ENCODE results near the gene HECTD2. TPM values are rescaled to one million over a fixed set of nuclear protein-coding genes. Genes with fewer than 3 reads are reported as not detected.
"Not testable (repeated sequence)": the region's sequence is repeated elsewhere in the genome, so short reads cannot be mapped to it uniquely, and the experiment has no call there.

HECTD2 gene
- total RNA-seq, 1 donor from 2014 or later: 1.6 TPM

DNA sequence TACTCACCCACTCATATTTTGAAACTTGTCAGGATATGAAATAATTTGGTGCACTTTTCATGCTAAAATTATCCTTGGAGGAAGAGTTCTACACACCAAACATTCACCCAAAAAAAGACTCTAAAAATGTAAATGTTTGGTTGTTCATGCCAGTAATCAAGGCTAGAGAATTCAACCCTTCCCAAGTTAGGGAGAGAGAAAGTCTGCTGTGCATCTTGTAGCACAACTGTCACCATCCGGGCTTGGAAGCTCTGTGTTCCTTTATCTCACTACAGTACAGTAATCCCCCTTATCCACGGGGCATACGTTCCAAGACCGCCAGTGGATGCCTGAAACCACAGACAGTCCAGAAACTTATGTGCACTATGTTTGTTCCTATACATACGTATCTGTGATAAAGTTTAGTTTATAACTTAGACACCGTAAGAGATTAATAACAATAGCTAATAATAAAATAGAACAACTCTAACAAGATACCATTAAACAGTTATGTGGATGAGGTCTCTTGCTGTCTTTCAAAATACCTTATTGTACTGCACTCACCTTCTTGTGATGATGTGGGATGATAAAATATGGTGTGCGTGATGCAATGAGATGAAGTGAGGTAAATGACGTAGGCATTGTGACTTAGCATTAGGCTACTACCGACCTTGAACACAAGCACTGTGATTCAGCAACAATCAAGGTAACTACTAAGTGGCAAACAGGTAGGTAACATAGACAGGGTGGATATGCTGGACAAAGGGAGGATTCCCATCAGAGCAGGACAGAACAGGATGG lies 24.6 kb upstream of the HECTD2 start:
- Histone ChIP-seq H3K27me3 (ENCODE audit: control insufficient read depth, insufficient read depth, low read length) (no peaks in the 10 kb centered on the region), H3K36me3 (ENCODE audit: control insufficient read depth, insufficient read depth, low read length) (no peaks in the 10 kb centered on the region), H3K4me3 (ENCODE audit: low read depth, low read length) (no peak overlapping the region)
- peak; percentile 32 for FAIRE-seq
- TF ChIP-seq, protein P1, sequence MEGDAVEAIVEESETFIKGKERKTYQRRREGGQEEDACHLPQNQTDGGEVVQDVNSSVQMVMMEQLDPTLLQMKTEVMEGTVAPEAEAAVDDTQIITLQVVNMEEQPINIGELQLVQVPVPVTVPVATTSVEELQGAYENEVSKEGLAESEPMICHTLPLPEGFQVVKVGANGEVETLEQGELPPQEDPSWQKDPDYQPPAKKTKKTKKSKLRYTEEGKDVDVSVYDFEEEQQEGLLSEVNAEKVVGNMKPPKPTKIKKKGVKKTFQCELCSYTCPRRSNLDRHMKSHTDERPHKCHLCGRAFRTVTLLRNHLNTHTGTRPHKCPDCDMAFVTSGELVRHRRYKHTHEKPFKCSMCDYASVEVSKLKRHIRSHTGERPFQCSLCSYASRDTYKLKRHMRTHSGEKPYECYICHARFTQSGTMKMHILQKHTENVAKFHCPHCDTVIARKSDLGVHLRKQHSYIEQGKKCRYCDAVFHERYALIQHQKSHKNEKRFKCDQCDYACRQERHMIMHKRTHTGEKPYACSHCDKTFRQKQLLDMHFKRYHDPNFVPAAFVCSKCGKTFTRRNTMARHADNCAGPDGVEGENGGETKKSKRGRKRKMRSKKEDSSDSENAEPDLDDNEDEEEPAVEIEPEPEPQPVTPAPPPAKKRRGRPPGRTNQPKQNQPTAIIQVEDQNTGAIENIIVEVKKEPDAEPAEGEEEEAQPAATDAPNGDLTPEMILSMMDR (IDR thresholded peaks at IDR 0.05; ENCODE audit: insufficient read depth, low read length, severe bottlenecking): no peak
- DNase-seq (ENCODE audit: low read depth): no peak

DNA sequence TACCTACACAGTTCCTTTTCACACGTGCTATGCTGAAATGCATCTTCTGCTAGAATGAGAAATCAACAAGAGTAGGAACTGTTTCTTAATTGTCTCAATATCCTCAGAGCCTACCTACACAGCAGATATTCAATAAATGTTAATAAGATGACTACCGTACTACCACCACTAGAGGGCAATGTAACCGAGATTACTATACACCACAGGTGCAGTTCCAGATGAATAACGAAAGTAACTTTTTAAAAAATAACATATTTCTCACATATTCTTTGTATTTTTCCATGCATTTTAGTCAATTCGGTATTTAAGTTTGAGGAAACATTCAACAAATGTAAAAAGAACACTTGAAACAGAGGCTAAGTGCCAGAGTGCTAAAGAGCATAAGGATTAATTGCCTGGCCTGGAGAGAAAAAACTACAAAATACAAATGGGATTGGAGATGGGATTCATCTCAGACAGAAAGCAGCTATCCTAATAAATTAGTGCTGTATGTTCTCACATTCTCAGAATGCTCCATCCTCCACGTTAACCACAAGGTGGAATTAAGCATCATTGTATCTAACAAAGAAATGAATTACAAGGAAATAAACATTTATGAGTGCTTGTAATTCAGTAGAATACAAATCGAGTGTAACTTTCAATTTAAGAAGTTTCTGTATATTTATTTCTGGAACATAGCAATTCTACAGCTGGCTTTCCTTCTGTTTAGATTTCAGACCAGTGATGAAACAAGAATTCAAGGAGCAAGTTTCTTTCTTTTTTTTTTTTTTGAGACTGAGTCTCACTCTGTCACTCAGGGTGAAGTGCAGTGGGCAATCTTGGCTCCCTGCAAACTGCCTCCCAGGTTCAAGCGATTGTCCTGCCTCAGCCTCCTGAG lies 20.3 kb upstream of the HECTD2 start:
- no peaks in the 10 kb centered on the region for H3K27me3 ChIP-seq (ENCODE audit: control insufficient read depth, insufficient read depth, low read length)
- no peak overlapping the region for H3K4me3 ChIP-seq (ENCODE audit: low read depth, low read length)
- TF ChIP-seq, protein P1 (IDR thresholded peaks at IDR 0.05; ENCODE audit: insufficient read depth, low read length, severe bottlenecking): peak; percentile 29
- H3K36me3 ChIP-seq (ENCODE audit: control insufficient read depth, insufficient read depth, low read length): no peaks in the 10 kb centered on the region
- DNase-seq (ENCODE audit: low read depth) (peak; percentile 57), FAIRE-seq (no peak)

DNA sequence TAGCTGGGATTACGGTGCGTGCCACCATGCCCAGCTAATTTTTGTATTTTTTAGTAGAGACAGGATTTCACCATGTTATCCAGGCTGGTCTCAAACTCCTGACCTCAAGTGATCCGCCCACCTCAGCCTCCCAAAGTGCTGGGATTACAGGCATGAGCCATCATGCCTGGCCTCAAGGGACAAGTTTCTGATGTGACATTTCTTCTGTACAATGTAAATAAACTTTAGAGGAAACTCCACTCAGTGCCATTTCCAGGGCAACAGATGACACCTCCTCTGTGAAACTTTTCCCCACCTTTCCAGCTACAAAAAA lies 19.7 kb upstream of the HECTD2 start:
- H3K27me3 ChIP-seq (ENCODE audit: control insufficient read depth, insufficient read depth, low read length); FAIRE-seq; DNase-seq (ENCODE audit: low read depth); H3K36me3 ChIP-seq (ENCODE audit: control insufficient read depth, insufficient read depth, low read length); H3K4me3 ChIP-seq (ENCODE audit: low read depth, low read length): not testable (repeated sequence)

DNA sequence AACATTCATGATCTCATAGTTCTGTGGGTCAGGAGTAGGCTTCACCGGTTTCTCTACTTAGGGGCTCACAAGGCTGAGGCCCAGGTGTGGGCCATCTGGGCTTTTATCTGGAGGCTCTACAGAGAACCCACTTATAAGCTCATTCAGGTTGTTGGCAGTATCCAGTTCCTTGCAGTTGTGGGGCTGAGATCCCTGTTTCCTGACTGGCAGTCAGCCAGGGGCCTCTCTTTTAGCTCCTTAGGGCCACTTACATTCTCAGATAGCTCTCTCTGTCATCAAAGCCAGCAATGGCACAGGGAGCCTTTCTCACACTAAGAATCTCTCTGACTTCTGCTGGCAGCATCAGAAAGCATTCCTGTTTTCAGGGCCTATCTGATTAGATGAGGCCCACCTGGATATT lies 18.2 kb upstream of the HECTD2 start:
- Histone ChIP-seq H3K27me3 (ENCODE audit: control insufficient read depth, insufficient read depth, low read length) (no peaks in the 10 kb centered on the region), H3K36me3 (ENCODE audit: control insufficient read depth, insufficient read depth, low read length) (no peaks in the 10 kb centered on the region), H3K4me3 (ENCODE audit: low read depth, low read length) (no peak overlapping the region)
- DNase-seq (ENCODE audit: low read depth) (no peak), FAIRE-seq (no peak)
- TF ChIP-seq, protein P1 (IDR thresholded peaks at IDR 0.05; ENCODE audit: insufficient read depth, low read length, severe bottlenecking): no peak

DNA sequence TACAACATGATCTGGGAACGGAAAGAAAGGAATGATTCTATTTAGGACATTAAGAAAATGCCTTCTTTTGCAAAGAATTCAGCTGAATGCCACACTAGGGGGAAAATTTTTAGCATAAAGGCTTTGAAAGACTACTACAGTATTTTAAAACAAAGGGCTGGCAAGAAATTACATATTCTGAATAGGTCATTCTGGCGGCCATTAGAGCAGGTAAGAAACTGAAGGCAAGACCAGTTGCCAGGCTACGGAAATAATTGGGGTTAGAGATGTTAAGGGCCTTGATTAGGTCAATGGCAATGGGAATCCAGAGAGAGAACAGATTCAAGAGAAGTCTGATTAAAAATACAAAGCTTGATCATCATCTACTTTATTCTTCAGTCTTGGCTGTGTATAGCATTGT lies 3.8 kb upstream of the HECTD2 start:
- Histone ChIP-seq H3K4me3 (ENCODE audit: low read depth, low read length) (no peak overlapping the region), H3K36me3 (ENCODE audit: control insufficient read depth, insufficient read depth, low read length) (no peaks in the 10 kb centered on the region), H3K27me3 (ENCODE audit: control insufficient read depth, insufficient read depth, low read length) (no peaks in the 10 kb centered on the region)
- no peak for DNase-seq (ENCODE audit: low read depth)
- FAIRE-seq: no peak
- TF ChIP-seq, protein P1 (IDR thresholded peaks at IDR 0.05; ENCODE audit: insufficient read depth, low read length, severe bottlenecking): no peak

DNA sequence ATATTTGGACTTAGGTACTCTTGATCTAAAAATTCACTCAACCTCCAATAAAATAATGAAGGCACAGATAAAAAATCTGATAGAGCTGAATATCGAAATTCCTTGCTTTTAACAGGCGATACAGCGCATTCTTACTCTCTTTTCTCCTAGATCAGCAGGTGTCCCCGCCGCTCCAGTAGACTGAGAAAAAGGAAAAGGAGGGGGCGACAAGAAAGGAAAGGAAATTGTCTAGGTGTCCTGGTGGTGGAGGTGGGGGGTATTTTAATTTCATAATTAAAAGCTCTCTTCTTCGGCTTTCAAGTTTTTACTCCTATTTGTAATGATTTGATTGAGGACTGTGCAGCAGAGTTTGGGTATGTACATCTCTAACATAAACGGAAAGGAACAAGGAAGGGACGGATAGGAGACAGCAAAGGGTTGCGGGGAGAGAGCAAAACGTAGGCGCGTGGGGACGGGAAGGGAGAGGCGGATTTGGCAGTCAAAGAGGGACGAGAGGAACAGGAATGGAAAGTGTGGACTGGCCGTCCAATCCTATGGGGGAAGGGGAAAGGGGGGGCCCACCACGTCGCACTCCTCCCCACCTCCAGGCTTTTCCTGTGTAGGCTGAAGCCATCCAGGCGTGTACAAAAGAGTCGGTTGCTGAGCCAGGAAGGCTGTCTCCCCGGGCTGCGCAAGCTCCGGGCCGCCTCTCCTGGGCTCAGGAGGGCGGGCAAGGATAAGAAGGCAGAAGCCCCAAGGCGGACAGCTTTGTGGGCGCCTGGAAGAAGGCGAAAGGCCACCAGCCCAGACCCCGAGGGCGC lies 875 bp upstream of the HECTD2 start:
- no peak for FAIRE-seq

More for the DNA sequence above, 875 bp upstream of the HECTD2 start:
- TF ChIP-seq, protein P1 (IDR thresholded peaks at IDR 0.05; ENCODE audit: insufficient read depth, low read length, severe bottlenecking): no peak
- H3K36me3 ChIP-seq (ENCODE audit: control insufficient read depth, insufficient read depth, low read length): no peaks in the 10 kb centered on the region
- peak overlapping the region; percentile 97 for H3K4me3 ChIP-seq (ENCODE audit: low read depth, low read length)
- DNase-seq (ENCODE audit: low read depth): peak; percentile 65
- H3K27me3 ChIP-seq (ENCODE audit: control insufficient read depth, insufficient read depth, low read length): no peaks in the 10 kb centered on the region
